Dendritic cell treated with granulocyte-macrophage colony-stimulating factor and Interleukin-4, amounts not matched to agents 40 ng/mL and 50 ng/mL, for 4 days (primary cell): ENCODE measurements around the gene SNX14.

Experiments
- H3K27ac Mint-ChIP-seq: one replicate; pipeline ENCODE4 v1.8.0; 2022; ENCODE audit warnings: mild to moderate bottlenecking, mixed read lengths
- H3K27me3 Mint-ChIP-seq: one replicate; pipeline ENCODE4 v1.8.0; 2022; ENCODE audit warnings: mild to moderate bottlenecking, mixed read lengths
- H3K36me3 Mint-ChIP-seq: one replicate; pipeline ENCODE4 v1.8.0; 2022; ENCODE audit warnings: low read depth, mixed read lengths
- H3K4me1 Mint-ChIP-seq: one replicate; pipeline ENCODE4 v1.8.0; 2022; ENCODE audit warnings: low read depth, mixed read lengths
- H3K4me3 Mint-ChIP-seq: one replicate; pipeline ENCODE4 v1.8.0; 2022; ENCODE audit warnings: mild to moderate bottlenecking, moderate library complexity, mixed read lengths
- H3K9me3 Mint-ChIP-seq: one replicate; pipeline ENCODE4 v1.8.0; 2022; ENCODE audit warnings: mixed read lengths
- intact Hi-C: fragments of 100-400 bp; cut with micrococcal nuclease; formaldehyde crosslinking; loops from one replicate; pipeline ENCODE4 v1.15.0; 2022

The SNX14 gene

GRCh38 chr6:85460154-85460920 is 133.3 kb downstream of the SNX14 start:
- Mint-ChIP-seq H3K27me3 (peaks cover 12% of the 10 kb centered on the region), H3K27ac (no peak overlapping the region), H3K4me3 (no peak overlapping the region), H3K36me3 (no peaks in the 10 kb centered on the region), H3K9me3 (no peaks in the 10 kb centered on the region), H3K4me1 (peaks cover 28% of the 10 kb centered on the region)
- intact Hi-C loops = no loop called here

GRCh38 chr6:85459224-85459901 is 134.3 kb downstream of the SNX14 start:
- Mint-ChIP-seq H3K27ac (no peak overlapping the region), H3K36me3 (no peaks in the 10 kb centered on the region), H3K27me3 (peaks cover 14% of the 10 kb centered on the region), H3K9me3 (no peaks in the 10 kb centered on the region), H3K4me3 (no peak overlapping the region), H3K4me1 (peaks cover 19% of the 10 kb centered on the region)
- intact Hi-C loops = no loop called here

- no peaks in the 10 kb centered on the region for H3K36me3 Mint-ChIP-seq
- intact Hi-C loops = no loop called here
- H3K4me3 Mint-ChIP-seq = no peak overlapping the region
- H3K27ac Mint-ChIP-seq = no peak overlapping the region
- H3K4me1 Mint-ChIP-seq = peaks cover 14% of the 10 kb centered on the region
- H3K9me3 Mint-ChIP-seq = no peaks in the 10 kb centered on the region
- H3K27me3 Mint-ChIP-seq = peaks cover 18% of the 10 kb centered on the region
Measured at GRCh38 chr6:85458782-85459181, 134.9 kb downstream of the SNX14 start.

- Mint-ChIP-seq H3K9me3 (no peaks in the 10 kb centered on the region), H3K27me3 (peaks cover 23% of the 10 kb centered on the region)
Measured at GRCh38 chr6:85458184-85458583, 135.5 kb downstream of the SNX14 start.

GRCh38 chr6:85456782-85457181 is 136.9 kb downstream of the SNX14 start:
- Mint-ChIP-seq H3K27ac (no peak overlapping the region), H3K9me3 (no peaks in the 10 kb centered on the region), H3K4me1 (peaks cover 4% of the 10 kb centered on the region), H3K4me3 (no peak overlapping the region), H3K36me3 (no peaks in the 10 kb centered on the region), H3K27me3 (peaks cover 32% of the 10 kb centered on the region)
- intact Hi-C loops = no loop called here

More at GRCh38 chr6:85458184-85458583, 135.5 kb downstream of the SNX14 start:
- Mint-ChIP-seq H3K27ac (no peak overlapping the region), H3K4me3 (no peak overlapping the region), H3K36me3 (no peaks in the 10 kb centered on the region), H3K4me1 (peaks cover 10% of the 10 kb centered on the region)
- intact Hi-C loops = no loop called here
